Left ventricle myocardium inferior (tissue), 1 donor: ENCODE results near the gene TMEM38A. TPM values are rescaled to one million over a fixed set of nuclear protein-coding genes. Genes with fewer than 3 reads are reported as not detected.
A peak's percentile ranks its signal among the peaks of the same experiment; 100 is the strongest.

Experiments used
- DNase-seq: peaks from one replicate; pipeline ENCODE4 v3.0.0-alpha.2; 2020
- H3K27ac ChIP-seq: fragments of 200-600 bp; replicated peaks from 2 replicates; pipeline ENCODE4 v1.8.0; 2021
- H3K27me3 ChIP-seq: fragments of 200-600 bp; 2 replicates; pipeline ENCODE4 v1.8.0; 2021; ENCODE audit warnings: low read depth
- H3K36me3 ChIP-seq: fragments of 200-600 bp; 2 replicates; pipeline ENCODE4 v1.8.0; 2021
- H3K4me1 ChIP-seq: fragments of 200-600 bp; 2 replicates; pipeline ENCODE4 v1.8.0; 2021
- H3K4me3 ChIP-seq: fragments of 200-600 bp; 2 replicates; pipeline ENCODE4 v1.8.0; 2021; ENCODE audit warnings: mild to moderate bottlenecking, moderate library complexity
- H3K9me3 ChIP-seq: fragments of 200-600 bp; replicated peaks from 2 replicates; pipeline ENCODE4 v1.8.0; 2021
- intact Hi-C: fragments of 100-400 bp; cut with micrococcal nuclease; formaldehyde crosslinking; loops from one replicate; pipeline ENCODE4 v1.11.0; 2022
- total RNA-seq: library from RNA; stranded (reverse); fragmentation: NEBNext Ultra II Directional; extraction: Animal tissue kit (Norgen Biotek cat#: 25700); gene quantifications from one replicate; pipeline ENCODE4 v1.2.1, GENCODE V29; 2021
- TF ChIP-seq, protein P1 (sequence below): fragments of 200-600 bp; IDR thresholded peaks from 2 replicates; pipeline ENCODE4 v1.8.0; 2021; ENCODE audit warnings: antibody characterized with exemption, mild to moderate bottlenecking, borderline replicate concordance
- donor health status: DM: no; HTN: yes; CAD: no; lungs with severe emphysema.

Gene TMEM38A
- total RNA-seq, 1 donor from 2014 or later = 44.6 TPM

DNA sequence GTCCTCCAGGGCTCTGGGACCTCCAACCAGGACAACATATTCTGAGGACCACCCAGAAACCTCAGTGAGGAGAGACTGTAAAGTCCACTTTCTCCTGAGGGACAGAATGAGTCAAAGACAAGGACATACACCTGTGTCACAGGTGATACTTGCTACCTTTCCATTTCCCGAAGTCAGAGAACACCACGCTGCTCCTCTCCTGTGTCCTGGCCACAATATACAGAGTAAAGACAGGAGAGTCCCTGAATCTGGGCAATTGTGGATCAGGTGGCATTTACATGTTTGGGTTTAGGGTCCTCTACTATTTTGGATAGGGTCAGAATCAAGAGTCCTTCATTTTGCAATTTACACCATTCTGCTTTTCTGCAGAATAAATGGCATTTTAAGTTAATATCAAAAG, 37.9 kb upstream of the TMEM38A start:
- peaks cover 97% of the 10 kb centered on the region for H3K4me1 ChIP-seq
- TF ChIP-seq, protein P1, sequence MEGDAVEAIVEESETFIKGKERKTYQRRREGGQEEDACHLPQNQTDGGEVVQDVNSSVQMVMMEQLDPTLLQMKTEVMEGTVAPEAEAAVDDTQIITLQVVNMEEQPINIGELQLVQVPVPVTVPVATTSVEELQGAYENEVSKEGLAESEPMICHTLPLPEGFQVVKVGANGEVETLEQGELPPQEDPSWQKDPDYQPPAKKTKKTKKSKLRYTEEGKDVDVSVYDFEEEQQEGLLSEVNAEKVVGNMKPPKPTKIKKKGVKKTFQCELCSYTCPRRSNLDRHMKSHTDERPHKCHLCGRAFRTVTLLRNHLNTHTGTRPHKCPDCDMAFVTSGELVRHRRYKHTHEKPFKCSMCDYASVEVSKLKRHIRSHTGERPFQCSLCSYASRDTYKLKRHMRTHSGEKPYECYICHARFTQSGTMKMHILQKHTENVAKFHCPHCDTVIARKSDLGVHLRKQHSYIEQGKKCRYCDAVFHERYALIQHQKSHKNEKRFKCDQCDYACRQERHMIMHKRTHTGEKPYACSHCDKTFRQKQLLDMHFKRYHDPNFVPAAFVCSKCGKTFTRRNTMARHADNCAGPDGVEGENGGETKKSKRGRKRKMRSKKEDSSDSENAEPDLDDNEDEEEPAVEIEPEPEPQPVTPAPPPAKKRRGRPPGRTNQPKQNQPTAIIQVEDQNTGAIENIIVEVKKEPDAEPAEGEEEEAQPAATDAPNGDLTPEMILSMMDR = no peak
- intact Hi-C loops = no loop called here
- H3K4me3 ChIP-seq = no peak overlapping the region
- H3K27ac ChIP-seq = no peak overlapping the region
- H3K27me3 ChIP-seq = no peaks in the 10 kb centered on the region
- DNase-seq = no peak
- H3K9me3 ChIP-seq = no peaks in the 10 kb centered on the region
- H3K36me3 ChIP-seq = no peaks in the 10 kb centered on the region

DNA sequence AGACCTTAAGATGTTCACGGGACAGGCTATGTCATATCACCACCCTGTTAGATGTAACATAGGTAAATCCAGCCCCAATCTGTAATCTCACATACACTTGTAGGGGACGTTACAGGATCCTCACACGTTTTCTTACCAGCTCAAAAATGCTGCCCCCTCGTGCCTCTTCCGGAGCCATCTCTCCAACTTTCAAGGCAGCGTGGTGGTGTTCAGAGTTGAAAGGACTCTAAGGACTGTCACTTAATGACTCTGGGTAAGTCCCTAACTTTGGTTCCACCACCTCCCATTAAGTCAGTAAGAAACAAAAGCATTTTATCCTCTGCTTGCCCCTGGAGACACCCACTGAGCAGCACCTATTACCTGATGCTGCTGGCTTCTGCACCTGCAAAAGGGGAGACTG, 37.4 kb upstream of the TMEM38A start:
- Histone ChIP-seq H3K9me3 (no peaks in the 10 kb centered on the region), H3K4me1 (peaks cover 95% of the 10 kb centered on the region), H3K27me3 (no peaks in the 10 kb centered on the region), H3K36me3 (no peaks in the 10 kb centered on the region), H3K4me3 (no peak overlapping the region), H3K27ac (no peak overlapping the region)
- no peak for DNase-seq
- TF ChIP-seq, protein P1 = no peak
- intact Hi-C loops = no loop called here

DNA sequence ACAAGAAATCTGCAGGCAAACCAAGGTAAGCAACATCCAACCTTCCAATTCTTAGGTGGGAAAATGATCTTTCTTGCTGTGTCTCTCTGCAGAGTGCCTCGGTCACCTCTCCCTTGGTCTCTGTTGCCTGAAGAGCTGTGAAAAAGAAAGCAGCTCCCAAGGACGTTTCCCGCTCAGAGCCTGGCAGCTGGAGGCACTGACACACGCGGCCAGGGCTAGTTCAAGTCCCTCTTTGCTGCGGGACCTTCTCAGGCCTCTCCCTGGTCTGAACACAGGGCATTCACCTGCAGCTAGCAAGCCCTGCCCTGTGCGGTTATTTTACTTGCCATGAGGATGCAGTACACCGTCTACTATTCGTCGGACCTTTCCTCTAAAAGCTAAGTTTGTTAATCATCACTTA, 36.7 kb upstream of the TMEM38A start:
- TF ChIP-seq, protein P1 = no peak
- no peak overlapping the region for H3K27ac ChIP-seq
- no peaks in the 10 kb centered on the region for H3K9me3 ChIP-seq
- DNase-seq = no peak
- no peak overlapping the region for H3K4me3 ChIP-seq
- H3K27me3 ChIP-seq = no peaks in the 10 kb centered on the region
- peaks cover 95% of the 10 kb centered on the region for H3K4me1 ChIP-seq
- no peaks in the 10 kb centered on the region for H3K36me3 ChIP-seq
- intact Hi-C loops = no loop called here

DNA sequence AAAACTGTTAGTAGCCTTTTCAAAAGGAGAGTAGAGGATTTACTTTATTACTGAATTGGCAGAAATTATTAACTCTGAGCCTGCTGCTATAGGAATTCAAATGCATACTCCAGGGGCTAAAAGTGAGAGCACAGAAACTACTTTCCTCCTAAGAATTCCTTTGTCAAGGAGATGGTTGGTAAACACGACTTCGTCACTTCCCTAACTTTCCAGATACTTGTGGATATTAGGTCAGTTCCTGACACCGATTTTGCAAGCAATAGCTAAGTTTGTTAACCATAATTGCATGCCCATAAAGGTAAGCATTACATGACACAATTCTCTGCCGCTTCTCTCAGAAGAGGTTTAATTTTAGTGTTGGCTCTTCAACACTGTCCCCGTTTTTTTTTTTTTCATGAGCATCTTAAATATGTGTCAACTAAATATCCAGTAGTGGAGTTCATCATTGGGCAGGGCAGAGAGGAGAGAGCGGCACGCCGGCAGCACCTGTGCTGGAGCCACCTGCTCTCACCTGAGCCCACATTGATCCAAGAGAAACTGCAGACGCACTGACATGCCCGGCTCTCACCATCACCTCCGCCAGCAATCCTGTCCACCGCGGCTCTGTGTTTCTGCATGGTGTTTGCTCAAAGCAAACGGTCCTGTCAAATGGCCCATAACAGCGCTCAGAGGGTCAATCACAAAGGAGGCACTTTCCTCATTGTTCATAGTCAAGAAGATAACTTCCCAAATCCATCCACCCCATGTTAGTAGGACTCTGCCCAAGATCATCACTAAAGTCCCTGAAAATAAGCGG, 35.6 kb upstream of the TMEM38A start:
- TF ChIP-seq, protein P1 = no peak
- intact Hi-C loops = no loop called here

DNA sequence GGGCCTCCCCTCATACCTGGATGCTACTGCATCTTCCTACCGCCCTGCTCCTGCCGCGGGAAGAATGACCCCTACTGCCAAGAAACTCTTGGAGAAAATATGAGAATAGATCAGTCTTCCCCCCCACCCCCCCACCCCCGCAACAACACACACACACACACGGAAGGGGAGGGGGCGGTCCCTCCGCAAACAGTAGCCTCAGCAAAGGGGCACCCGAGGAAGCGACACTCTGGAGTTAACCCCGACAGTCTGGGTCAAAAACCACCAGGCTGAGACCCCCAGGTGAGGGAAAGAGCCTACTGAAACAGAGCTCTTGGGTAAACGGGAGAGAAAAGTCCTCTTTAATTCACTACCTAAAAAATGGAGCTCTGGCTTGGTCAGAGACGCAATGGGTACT, 34.1 kb upstream of the TMEM38A start:
- TF ChIP-seq, protein P1 = no peak
- peaks cover 81% of the 10 kb centered on the region for H3K4me1 ChIP-seq
- H3K27me3 ChIP-seq = no peaks in the 10 kb centered on the region
- intact Hi-C loops = no loop called here
- H3K36me3 ChIP-seq = peaks cover 15% of the 10 kb centered on the region
- no peak for DNase-seq
- H3K27ac ChIP-seq = peak overlapping the region; percentile 98
- H3K9me3 ChIP-seq = no peaks in the 10 kb centered on the region
- H3K4me3 ChIP-seq = peak overlapping the region; percentile 97

More for the DNA sequence above, 35.6 kb upstream of the TMEM38A start:
- Histone ChIP-seq H3K4me3 (peak overlapping the region; percentile 5), H3K4me1 (peaks cover 95% of the 10 kb centered on the region), H3K27me3 (no peaks in the 10 kb centered on the region), H3K9me3 (no peaks in the 10 kb centered on the region), H3K27ac (peak overlapping the region; percentile 54), H3K36me3 (peaks cover under 1% of the 10 kb centered on the region)
- no peak for DNase-seq
